Measurements from ENCODE around the gene AIP. TPM values are rescaled to one million over a fixed set of nuclear protein-coding genes. Genes with fewer than 3 reads are reported as not detected.

AIP gene
- total RNA-seq, 2 experiments from 2014 or later = 115 to 117 TPM

DNA sequence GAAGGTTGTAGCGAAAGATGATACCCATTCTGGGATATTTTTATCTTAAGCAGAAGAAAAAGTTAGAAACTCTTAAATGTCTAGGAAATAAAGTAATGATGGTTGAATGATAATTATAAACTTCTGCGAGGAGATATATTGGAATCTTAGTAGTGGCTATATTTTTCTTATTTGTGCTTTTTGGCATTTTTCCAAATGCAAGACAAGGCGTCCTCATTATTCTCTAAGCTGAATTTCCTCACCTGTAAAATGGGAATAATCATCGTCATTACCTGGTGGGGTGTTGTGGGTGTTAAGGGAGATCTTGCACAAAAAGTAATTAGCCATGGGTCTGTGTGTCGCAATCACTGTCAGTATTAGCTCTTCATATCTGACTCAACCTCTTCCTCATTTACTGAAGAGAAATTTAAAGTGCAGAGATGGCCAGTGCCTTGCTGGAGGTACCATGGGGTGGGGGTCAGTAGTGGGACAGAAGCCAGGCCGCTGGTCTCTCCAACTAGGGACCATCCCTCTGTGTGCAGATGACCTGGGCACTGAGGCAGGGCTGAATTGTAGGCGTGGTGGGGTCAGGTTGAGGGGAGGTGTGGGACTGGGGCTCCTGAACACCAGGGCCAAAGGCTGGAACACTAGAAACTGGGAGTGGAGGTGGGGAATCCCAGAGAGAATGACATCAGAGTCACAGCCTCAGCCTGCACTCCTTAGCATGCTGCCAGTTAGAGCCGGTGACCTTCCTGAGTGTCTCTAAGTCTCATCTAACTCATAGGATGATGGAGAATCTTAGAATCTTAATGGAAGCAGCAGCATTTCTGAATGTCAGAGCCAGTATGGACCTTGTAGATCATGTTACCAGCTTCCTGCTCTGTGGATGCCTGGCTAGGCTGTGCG, 18.2 kb downstream of the AIP start:
- ChIA-PET CTCF (no interaction called here), POLR2A (interaction anchor here (1.5 kb wide), 1 partner anchor 18 kb away, joined by 6 read pairs; the partner anchor contains the start of gene AIP)
- TF ChIP-seq, protein P1, sequence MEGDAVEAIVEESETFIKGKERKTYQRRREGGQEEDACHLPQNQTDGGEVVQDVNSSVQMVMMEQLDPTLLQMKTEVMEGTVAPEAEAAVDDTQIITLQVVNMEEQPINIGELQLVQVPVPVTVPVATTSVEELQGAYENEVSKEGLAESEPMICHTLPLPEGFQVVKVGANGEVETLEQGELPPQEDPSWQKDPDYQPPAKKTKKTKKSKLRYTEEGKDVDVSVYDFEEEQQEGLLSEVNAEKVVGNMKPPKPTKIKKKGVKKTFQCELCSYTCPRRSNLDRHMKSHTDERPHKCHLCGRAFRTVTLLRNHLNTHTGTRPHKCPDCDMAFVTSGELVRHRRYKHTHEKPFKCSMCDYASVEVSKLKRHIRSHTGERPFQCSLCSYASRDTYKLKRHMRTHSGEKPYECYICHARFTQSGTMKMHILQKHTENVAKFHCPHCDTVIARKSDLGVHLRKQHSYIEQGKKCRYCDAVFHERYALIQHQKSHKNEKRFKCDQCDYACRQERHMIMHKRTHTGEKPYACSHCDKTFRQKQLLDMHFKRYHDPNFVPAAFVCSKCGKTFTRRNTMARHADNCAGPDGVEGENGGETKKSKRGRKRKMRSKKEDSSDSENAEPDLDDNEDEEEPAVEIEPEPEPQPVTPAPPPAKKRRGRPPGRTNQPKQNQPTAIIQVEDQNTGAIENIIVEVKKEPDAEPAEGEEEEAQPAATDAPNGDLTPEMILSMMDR (IDR thresholded peaks at IDR 0.05) = no peak
- Histone ChIP-seq H3K4me1 (ENCODE audit: insufficient read depth, low read length) (peaks cover 38% of the 10 kb centered on the region), H3K9me3 (ENCODE audit: control insufficient read depth in 1 of 2, insufficient read depth in 1 of 2, low read length in 2 of 2) (no peaks in the 10 kb centered on the region), H3K27me3 (ENCODE audit: control insufficient read depth in 1 of 2, insufficient read depth in 2 of 2, low read length in 2 of 2) (no peaks in the 10 kb centered on the region), H3K4me3 (ENCODE audit: low read length) (no peak overlapping the region), H3K36me3 (ENCODE audit: insufficient read depth, low read length) (peaks cover 64% of the 10 kb centered on the region), H3K27ac (ENCODE audit: low read depth in 1 of 2, low read length in 2 of 2) (no peak overlapping the region)
- peak overlapping the region; percentile 67 for H3K4me3 Mint-ChIP-seq
- peaks cover 34% of the 10 kb centered on the region for H3K4me1 Mint-ChIP-seq (ENCODE audit: low read depth)
- no peaks in the 10 kb centered on the region for H3K27me3 Mint-ChIP-seq
- intact Hi-C loops (cut with DNase I, micrococcal nuclease) = loop anchor here in 1 of 2 experiments (10.0 kb wide), 1 partner anchor 256 kb away; no protein-coding TSS in a partner anchor
- DNase-seq (peak in 1 of 14 experiments; percentile 29), ATAC-seq (ENCODE audit: poor library complexity) (no peak)
- H3K27ac Mint-ChIP-seq = peak overlapping the region; percentile 20
- no peaks in the 10 kb centered on the region for H3K9me3 Mint-ChIP-seq
- H3K36me3 Mint-ChIP-seq (ENCODE audit: low read depth) = peaks cover 47% of the 10 kb centered on the region

DNA sequence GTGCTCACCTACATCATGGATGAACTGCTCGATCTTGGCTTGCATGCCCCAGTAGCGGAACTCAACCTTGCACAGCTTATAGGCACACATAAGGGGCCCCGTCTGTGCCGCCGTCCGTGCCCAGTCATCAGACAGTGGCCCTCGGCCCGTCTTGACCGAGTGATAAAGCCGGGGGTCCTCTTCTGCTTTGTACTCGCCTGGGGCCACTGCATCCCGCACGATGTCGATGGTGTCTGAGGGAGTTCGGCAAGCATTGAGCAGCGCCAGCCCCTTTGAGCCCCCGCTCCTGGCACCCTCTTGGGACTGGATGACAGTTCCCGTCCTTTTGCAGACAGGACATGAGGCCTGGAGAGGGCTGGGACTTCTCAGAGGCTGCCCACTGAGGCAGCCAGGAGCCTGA, 19.0 kb downstream of the AIP start:
- Mint-ChIP-seq H3K27ac (no peak overlapping the region), H3K36me3 (ENCODE audit: low read depth) (peaks cover 46% of the 10 kb centered on the region), H3K27me3 (no peaks in the 10 kb centered on the region), H3K4me3 (peak overlapping the region; percentile 54), H3K9me3 (no peaks in the 10 kb centered on the region), H3K4me1 (ENCODE audit: low read depth) (peaks cover 42% of the 10 kb centered on the region)
- ChIA-PET CTCF (no interaction called here), POLR2A (interaction anchor here (1.5 kb wide), 1 partner anchor 19 kb away, joined by 6 read pairs; the partner anchor contains the start of gene AIP)
- Histone ChIP-seq H3K27ac (ENCODE audit: low read depth in 1 of 2, low read length in 2 of 2) (no peak overlapping the region), H3K36me3 (ENCODE audit: insufficient read depth, low read length) (peaks cover 65% of the 10 kb centered on the region), H3K4me3 (ENCODE audit: low read length) (no peak overlapping the region), H3K4me1 (ENCODE audit: insufficient read depth, low read length) (peaks cover 45% of the 10 kb centered on the region), H3K27me3 (ENCODE audit: control insufficient read depth in 1 of 2, insufficient read depth in 2 of 2, low read length in 2 of 2) (no peaks in the 10 kb centered on the region), H3K9me3 (ENCODE audit: control insufficient read depth in 1 of 2, insufficient read depth in 1 of 2, low read length in 2 of 2) (no peaks in the 10 kb centered on the region)
- peak in 1 of 14 experiments; percentile 24 for DNase-seq
- intact Hi-C loops (cut with DNase I, micrococcal nuclease) = loop anchor here in 1 of 2 experiments (10.0 kb wide), 1 partner anchor 257 kb away; no protein-coding TSS in a partner anchor
- no peak for ATAC-seq (ENCODE audit: poor library complexity)
- TF ChIP-seq, protein P1 (IDR thresholded peaks at IDR 0.05) = no peak

DNA sequence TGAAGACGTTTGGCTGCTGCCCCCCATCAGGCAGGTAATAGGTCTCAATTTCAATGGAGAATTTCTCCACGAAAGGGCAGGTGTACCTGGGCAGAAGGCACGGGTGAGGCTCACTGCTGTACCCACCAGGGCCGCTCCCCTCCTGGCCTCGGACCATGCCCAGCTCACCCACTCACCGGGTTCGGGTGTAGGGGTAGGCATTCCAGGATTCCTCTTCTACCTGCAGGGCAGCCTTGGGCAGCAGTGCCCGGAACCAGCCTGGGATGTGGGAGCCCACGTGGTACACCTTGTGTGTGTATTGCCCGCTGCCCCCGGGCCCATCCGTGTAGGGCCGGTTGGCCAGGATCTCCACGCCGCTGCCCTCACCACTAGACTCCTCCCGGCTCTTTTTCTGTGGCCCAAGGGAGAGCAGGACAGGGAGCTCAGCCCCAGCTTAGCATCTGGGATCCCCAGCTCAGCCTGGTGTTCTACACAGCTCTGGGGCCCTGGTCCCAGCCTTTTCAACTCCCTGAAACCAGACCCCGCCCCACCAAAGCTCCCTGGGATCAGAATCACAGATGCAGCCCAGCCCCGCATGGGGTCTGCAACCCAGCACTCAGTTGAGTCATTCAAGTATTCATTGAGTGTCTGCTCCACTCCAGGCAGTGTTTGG, 19.6 kb downstream of the AIP start:
- peaks cover 51% of the 10 kb centered on the region for H3K4me1 ChIP-seq (ENCODE audit: insufficient read depth, low read length)
- intact Hi-C loops (cut with DNase I, micrococcal nuclease) = loop anchor here in 1 of 2 experiments (10.0 kb wide), 1 partner anchor 258 kb away; no protein-coding TSS in a partner anchor
- ChIA-PET POLR2A (interaction anchor here (0.8 to 1.5 kb wide), 2 partner anchors 18 to 20 kb away, joined by 3 to 6 read pairs; partner anchors contain the start of gene AIP), CTCF (no interaction called here)
- DNase-seq (peak in 1 of 14 experiments; percentile 17), ATAC-seq (ENCODE audit: poor library complexity) (no peak)
- Mint-ChIP-seq H3K9me3 (no peaks in the 10 kb centered on the region), H3K4me3 (peak overlapping the region; percentile 88), H3K27ac (peak overlapping the region; percentile 72), H3K27me3 (no peaks in the 10 kb centered on the region), H3K4me1 (ENCODE audit: low read depth) (peaks cover 46% of the 10 kb centered on the region), H3K36me3 (ENCODE audit: low read depth) (peaks cover 45% of the 10 kb centered on the region)
- no peak overlapping the region for H3K4me3 ChIP-seq (ENCODE audit: low read length)
- no peak overlapping the region for H3K27ac ChIP-seq (ENCODE audit: low read depth in 1 of 2, low read length in 2 of 2)
- TF ChIP-seq, protein P1 (IDR thresholded peaks at IDR 0.05) = no peak
- peaks cover 64% of the 10 kb centered on the region for H3K36me3 ChIP-seq (ENCODE audit: insufficient read depth, low read length)
- H3K27me3 ChIP-seq (ENCODE audit: control insufficient read depth in 1 of 2, insufficient read depth in 2 of 2, low read length in 2 of 2) = no peaks in the 10 kb centered on the region
- H3K9me3 ChIP-seq (ENCODE audit: control insufficient read depth in 1 of 2, insufficient read depth in 1 of 2, low read length in 2 of 2) = no peaks in the 10 kb centered on the region
